Measurements from ENCODE around the gene B9D1. TPM values are rescaled to one million over a fixed set of nuclear protein-coding genes. Genes with fewer than 3 reads are reported as not detected.

The B9D1 gene
- polyA plus RNA-seq, 3 donors: 1.0 TPM; not detected in 2

DNA sequence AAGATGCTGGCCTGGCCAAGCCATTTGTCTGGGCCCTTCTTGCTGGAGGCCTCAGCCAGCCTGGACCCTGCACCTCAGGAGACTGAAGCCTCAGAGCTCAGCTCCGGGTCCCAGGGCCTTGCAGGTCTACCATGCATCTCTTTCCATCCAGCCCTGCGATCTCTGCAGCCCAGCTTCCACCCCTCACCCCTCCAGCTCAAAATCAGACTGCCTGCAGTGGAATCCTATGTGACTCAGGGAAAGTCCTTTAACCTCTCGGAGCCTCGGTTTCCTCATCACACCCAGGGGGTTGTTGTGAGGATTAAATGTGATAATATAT lies 2.9 kb upstream of the B9D1 start:
- Histone ChIP-seq H3K36me3 (replicated peaks in 1 of 2; ENCODE audit: control insufficient read depth in 1 of 2, insufficient read depth in 2 of 2, low read length in 2 of 2) (no peaks in the 10 kb centered on the region), H4K20me1 (ENCODE audit: insufficient read depth, low read length) (no peaks in the 10 kb centered on the region), H3K9me3 (replicated peaks in 1 of 2; ENCODE audit: control insufficient read depth in 1 of 2, insufficient read depth in 1 of 2, low read length in 2 of 2) (no peaks in the 10 kb centered on the region), H3K4me2 (replicated peaks; ENCODE audit: extremely low read depth, low read length, poor library complexity, severe bottlenecking) (no peak overlapping the region), H3K27ac (ENCODE audit: low read depth in 1 of 2, low read length in 2 of 2) (no peak overlapping the region), H3K27me3 (ENCODE audit: control insufficient read depth in 2 of 2, insufficient read depth in 2 of 2, low read length in 2 of 2) (peaks cover 0 to 25% of the 10 kb centered on the region in 2 donors), H3K79me2 (ENCODE audit: insufficient read depth, low read length) (no peaks in the 10 kb centered on the region), H3K4me3 (replicated peaks in 1 of 3; ENCODE audit: low read depth in 2 of 3, low read length in 3 of 3) (no peak overlapping the region), H3K4me1 (ENCODE audit: control insufficient read depth in 1 of 2, insufficient read depth in 2 of 2, low read length in 2 of 2) (peaks cover 35 to 41% of the 10 kb centered on the region in 2 donors), H3K9ac (ENCODE audit: insufficient read depth, low read length, poor library complexity, severe bottlenecking) (no peak overlapping the region), H2AFZ (ENCODE audit: insufficient read depth, low read depth, low read length, poor library complexity, severe bottlenecking) (no peak overlapping the region)
- no peaks in the 10 kb centered on the region for H3K9me3 Mint-ChIP-seq
- intact Hi-C loops (cut with micrococcal nuclease): loop anchor here (5.0 to 10.0 kb wide), 3 partner anchors 37 to 279 kb away; partner anchors contain the start of genes ALDH3A2 (in 2 of the 2) and RNF112 (in 1 of the 2)
- 100% methylated on average over 1 of the region's 4 CpGs for WGBS (ENCODE audit: insufficient coverage)
- peaks cover 0 to 7% of the 10 kb centered on the region in 2 donors for H3K36me3 Mint-ChIP-seq
- peaks cover 16 to 43% (median 42%) of the 10 kb centered on the region in 3 donors for H3K27me3 Mint-ChIP-seq (ENCODE audit: low read depth in 3 of 3)
- peak overlapping the region in 1 of 7 donors; percentile 82 for H3K27ac Mint-ChIP-seq
- TF ChIP-seq, protein P1, sequence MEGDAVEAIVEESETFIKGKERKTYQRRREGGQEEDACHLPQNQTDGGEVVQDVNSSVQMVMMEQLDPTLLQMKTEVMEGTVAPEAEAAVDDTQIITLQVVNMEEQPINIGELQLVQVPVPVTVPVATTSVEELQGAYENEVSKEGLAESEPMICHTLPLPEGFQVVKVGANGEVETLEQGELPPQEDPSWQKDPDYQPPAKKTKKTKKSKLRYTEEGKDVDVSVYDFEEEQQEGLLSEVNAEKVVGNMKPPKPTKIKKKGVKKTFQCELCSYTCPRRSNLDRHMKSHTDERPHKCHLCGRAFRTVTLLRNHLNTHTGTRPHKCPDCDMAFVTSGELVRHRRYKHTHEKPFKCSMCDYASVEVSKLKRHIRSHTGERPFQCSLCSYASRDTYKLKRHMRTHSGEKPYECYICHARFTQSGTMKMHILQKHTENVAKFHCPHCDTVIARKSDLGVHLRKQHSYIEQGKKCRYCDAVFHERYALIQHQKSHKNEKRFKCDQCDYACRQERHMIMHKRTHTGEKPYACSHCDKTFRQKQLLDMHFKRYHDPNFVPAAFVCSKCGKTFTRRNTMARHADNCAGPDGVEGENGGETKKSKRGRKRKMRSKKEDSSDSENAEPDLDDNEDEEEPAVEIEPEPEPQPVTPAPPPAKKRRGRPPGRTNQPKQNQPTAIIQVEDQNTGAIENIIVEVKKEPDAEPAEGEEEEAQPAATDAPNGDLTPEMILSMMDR (IDR thresholded peaks at IDR 0.05): no peak
- H3K4me1 Mint-ChIP-seq: peaks cover 41% of the 10 kb centered on the region
- H3K4me3 Mint-ChIP-seq: no peak overlapping the region
- DNase-seq: no peak

DNA sequence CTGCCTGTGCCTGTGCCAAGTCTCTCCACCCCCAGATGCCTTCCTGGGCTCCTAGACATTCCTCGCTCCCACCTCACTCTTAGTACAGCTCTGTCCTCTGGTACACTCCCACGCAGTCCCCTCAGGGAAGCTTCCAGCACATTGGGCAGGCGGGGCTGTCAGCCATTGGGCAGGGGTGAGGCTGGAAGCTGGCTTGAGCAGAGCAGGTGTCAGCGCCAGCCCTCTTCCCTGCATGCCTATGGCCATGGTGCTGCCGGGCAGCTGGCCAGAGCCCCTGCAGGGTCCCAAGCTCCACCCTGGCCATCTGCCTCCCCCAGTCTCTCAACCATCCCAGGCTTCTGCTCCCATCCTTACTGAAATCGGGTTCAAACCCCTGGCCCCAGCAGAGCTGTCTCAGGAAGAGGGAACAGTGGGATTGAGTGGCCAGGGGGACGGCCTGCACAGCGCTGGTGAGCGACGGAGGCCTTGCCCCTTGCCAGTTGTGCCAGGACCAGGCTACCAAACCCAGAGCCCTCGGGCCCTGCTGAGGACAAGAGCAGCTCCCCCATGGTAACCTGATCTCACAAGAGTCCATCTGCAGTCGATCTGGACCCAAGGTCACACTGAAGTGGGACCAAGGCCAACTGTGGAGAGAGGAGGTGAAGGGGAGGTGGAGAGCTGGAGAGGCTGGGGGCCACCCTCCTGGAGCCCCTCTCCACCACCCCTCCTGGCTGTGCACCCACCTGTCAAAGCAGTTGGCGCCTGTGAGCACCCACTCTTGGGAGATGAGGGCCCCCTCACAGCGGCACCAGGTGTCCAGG lies 2.4 kb upstream of the B9D1 start:
- Histone ChIP-seq H3K9me3 (replicated peaks in 1 of 2; ENCODE audit: control insufficient read depth in 1 of 2, insufficient read depth in 1 of 2, low read length in 2 of 2) (no peaks in the 10 kb centered on the region), H4K20me1 (ENCODE audit: insufficient read depth, low read length) (no peaks in the 10 kb centered on the region), H3K36me3 (replicated peaks in 1 of 2; ENCODE audit: control insufficient read depth in 1 of 2, insufficient read depth in 2 of 2, low read length in 2 of 2) (no peaks in the 10 kb centered on the region), H3K4me3 (replicated peaks in 1 of 3; ENCODE audit: low read depth in 2 of 3, low read length in 3 of 3) (no peak overlapping the region), H3K4me2 (replicated peaks; ENCODE audit: extremely low read depth, low read length, poor library complexity, severe bottlenecking) (no peak overlapping the region), H3K4me1 (ENCODE audit: control insufficient read depth in 1 of 2, insufficient read depth in 2 of 2, low read length in 2 of 2) (peaks cover 29 to 35% of the 10 kb centered on the region in 2 donors), H3K79me2 (ENCODE audit: insufficient read depth, low read length) (no peaks in the 10 kb centered on the region), H3K27ac (ENCODE audit: low read depth in 1 of 2, low read length in 2 of 2) (no peak overlapping the region), H2AFZ (ENCODE audit: insufficient read depth, low read depth, low read length, poor library complexity, severe bottlenecking) (no peak overlapping the region), H3K9ac (ENCODE audit: insufficient read depth, low read length, poor library complexity, severe bottlenecking) (no peak overlapping the region), H3K27me3 (ENCODE audit: control insufficient read depth in 2 of 2, insufficient read depth in 2 of 2, low read length in 2 of 2) (peaks cover 0 to 29% of the 10 kb centered on the region in 2 donors)
- peaks cover 36% of the 10 kb centered on the region for H3K4me1 Mint-ChIP-seq
- H3K27me3 Mint-ChIP-seq (ENCODE audit: low read depth in 3 of 3): peaks cover 21 to 47% (median 44%) of the 10 kb centered on the region in 3 donors
- 97% methylated on average over 11 of the region's 14 CpGs for WGBS (ENCODE audit: insufficient coverage)
- no peaks in the 10 kb centered on the region for H3K9me3 Mint-ChIP-seq
- peak overlapping the region in 1 of 2 donors; percentile 36 for H3K4me3 Mint-ChIP-seq
- no peak overlapping the region for H3K27ac Mint-ChIP-seq
- DNase-seq: no peak
- H3K36me3 Mint-ChIP-seq: peaks cover 0 to 4% of the 10 kb centered on the region in 2 donors
- intact Hi-C loops (cut with micrococcal nuclease): loop anchor here (5.0 to 10.0 kb wide), 4 partner anchors 37 to 402 kb away; partner anchors contain the start of genes ALDH3A2 (in 2 of the 2) and RNF112 (in 1 of the 2)
- TF ChIP-seq, protein P1 (IDR thresholded peaks at IDR 0.05): no peak
